Parathyroid adenoma (tissue), 2 donors: Measurements from ENCODE around the gene CPEB2.
A peak's percentile ranks its signal among the peaks of the same experiment; 100 is the strongest.

Experiments
- H2AFZ ChIP-seq: fragments of 300-600 bp; sonication (generic); one replicate; pipeline ENCODE4 v1.7.0; 2017; ENCODE audit warnings: antibody characterized with exemption, mild to moderate bottlenecking
- H3K27ac ChIP-seq: fragments of 300-600 bp; sonication (generic); one replicate; pipeline ENCODE4 v1.7.0; 2017
- H3K27me3 ChIP-seq: fragments of 300-600 bp; sonication (generic); one replicate; pipeline ENCODE4 v1.7.0; 2017; ENCODE audit warnings: low read length; ENCODE audit not compliant: control insufficient read depth, insufficient read depth
- H3K36me3 ChIP-seq: fragments of 300-600 bp; sonication (generic); one replicate; pipeline ENCODE4 v1.7.0; 2017; ENCODE audit warnings: low read length; ENCODE audit not compliant: control insufficient read depth, insufficient read depth
- H3K4me1 ChIP-seq: fragments of 300-600 bp; sonication (generic); one replicate; pipeline ENCODE4 v1.7.0; 2017; ENCODE audit warnings: control low read depth
- H3K4me2 ChIP-seq: fragments of 300-600 bp; sonication (generic); one replicate; pipeline ENCODE4 v1.7.0; 2017; ENCODE audit warnings: low read length
- H3K4me3 ChIP-seq: fragments of 300-600 bp; sonication (generic); one replicate; pipeline ENCODE4 v1.7.0; 2017; ENCODE audit warnings: low read depth, low read length
- H3K79me2 ChIP-seq: fragments of 300-600 bp; sonication (generic); one replicate; pipeline ENCODE4 v1.7.0; 2017; ENCODE audit warnings: control low read depth
- H3K9ac ChIP-seq: fragments of 300-600 bp; sonication (generic); one replicate; pipeline ENCODE4 v1.7.0; 2017; ENCODE audit warnings: mild to moderate bottlenecking
- H3K9me3 ChIP-seq: fragments of 300-600 bp; sonication (generic); one replicate; pipeline ENCODE4 v1.7.0; 2017; ENCODE audit warnings: low read length; ENCODE audit not compliant: control insufficient read depth
- TF ChIP-seq, protein P1 (sequence below): fragments of 300-600 bp; sonication (generic); IDR thresholded peaks from one replicate; pipeline ENCODE4 v1.7.0; 2017; ENCODE audit warnings: antibody characterized with exemption, mild to moderate bottlenecking
- donor health status: primary hyperparathyroidism.

The CPEB2 gene

DNA sequence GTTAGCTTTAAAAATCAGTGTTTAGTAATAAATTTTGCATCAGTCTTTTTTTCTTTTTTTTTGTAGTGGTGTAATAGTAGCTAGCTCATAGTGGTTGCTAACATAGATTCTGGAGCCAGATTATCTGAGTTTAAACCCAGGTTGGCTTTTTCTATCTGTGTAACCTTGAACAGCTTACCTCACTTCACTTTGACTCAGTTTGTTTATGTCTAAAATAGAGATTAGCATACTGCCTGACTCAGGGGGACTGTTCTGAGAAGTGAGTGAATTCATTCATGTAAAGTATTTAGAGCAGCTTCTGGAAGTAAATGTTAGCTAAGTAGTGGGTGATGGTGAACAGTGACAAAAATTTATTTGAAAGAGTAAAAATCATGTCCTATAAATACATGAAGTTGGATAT lies 32.9 kb downstream of the CPEB2 start:
- TF ChIP-seq, protein P1, sequence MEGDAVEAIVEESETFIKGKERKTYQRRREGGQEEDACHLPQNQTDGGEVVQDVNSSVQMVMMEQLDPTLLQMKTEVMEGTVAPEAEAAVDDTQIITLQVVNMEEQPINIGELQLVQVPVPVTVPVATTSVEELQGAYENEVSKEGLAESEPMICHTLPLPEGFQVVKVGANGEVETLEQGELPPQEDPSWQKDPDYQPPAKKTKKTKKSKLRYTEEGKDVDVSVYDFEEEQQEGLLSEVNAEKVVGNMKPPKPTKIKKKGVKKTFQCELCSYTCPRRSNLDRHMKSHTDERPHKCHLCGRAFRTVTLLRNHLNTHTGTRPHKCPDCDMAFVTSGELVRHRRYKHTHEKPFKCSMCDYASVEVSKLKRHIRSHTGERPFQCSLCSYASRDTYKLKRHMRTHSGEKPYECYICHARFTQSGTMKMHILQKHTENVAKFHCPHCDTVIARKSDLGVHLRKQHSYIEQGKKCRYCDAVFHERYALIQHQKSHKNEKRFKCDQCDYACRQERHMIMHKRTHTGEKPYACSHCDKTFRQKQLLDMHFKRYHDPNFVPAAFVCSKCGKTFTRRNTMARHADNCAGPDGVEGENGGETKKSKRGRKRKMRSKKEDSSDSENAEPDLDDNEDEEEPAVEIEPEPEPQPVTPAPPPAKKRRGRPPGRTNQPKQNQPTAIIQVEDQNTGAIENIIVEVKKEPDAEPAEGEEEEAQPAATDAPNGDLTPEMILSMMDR, result no peak
- H2AFZ ChIP-seq, result no peak overlapping the region
- no peak overlapping the region for H3K4me3 ChIP-seq
- no peaks in the 10 kb centered on the region for H3K9me3 ChIP-seq
- H3K9ac ChIP-seq, result no peak overlapping the region
- peaks cover 3% of the 10 kb centered on the region for H3K4me1 ChIP-seq
- no peaks in the 10 kb centered on the region for H3K36me3 ChIP-seq
- H3K79me2 ChIP-seq, result peaks cover 3% of the 10 kb centered on the region
- H3K27ac ChIP-seq, result no peak overlapping the region
- H3K27me3 ChIP-seq, result no peaks in the 10 kb centered on the region
- H3K4me2 ChIP-seq, result no peak overlapping the region

DNA sequence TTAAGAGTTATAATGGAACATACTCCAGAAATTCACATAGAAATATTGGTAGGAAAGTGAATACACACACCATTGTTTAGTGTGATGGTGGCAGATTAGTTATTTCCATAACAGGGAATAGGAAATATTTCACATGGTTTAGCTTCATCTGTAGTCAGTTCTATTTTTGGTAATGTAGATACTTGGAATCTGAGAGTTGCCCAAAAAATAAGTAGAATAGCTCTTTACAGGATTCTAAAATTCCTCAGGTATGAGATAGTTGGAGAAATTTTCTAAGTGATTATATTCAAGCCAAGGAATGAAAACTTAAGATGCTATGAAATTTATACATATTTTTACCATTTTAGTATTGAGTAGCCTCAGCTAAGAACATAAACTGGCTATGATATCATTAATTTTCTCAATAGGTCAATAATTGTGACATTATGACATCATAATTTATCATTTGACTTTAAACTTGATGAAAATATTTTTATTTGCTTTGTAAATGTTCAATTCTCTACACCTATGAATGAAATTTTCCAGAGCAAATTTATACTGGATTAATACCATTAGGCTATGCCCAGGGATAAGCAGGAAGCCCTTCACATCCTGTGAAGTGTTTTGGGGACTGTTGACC lies 35.8 kb downstream of the CPEB2 start:
- H3K4me2 ChIP-seq, result no peak overlapping the region
- H3K27ac ChIP-seq, result no peak overlapping the region
- no peaks in the 10 kb centered on the region for H3K79me2 ChIP-seq
- H3K36me3 ChIP-seq, result no peaks in the 10 kb centered on the region
- no peak overlapping the region for H2AFZ ChIP-seq
- H3K9me3 ChIP-seq, result no peaks in the 10 kb centered on the region
- no peaks in the 10 kb centered on the region for H3K27me3 ChIP-seq
- H3K4me1 ChIP-seq, result peaks cover 6% of the 10 kb centered on the region
- H3K4me3 ChIP-seq, result no peak overlapping the region
- TF ChIP-seq, protein P1, result no peak
- H3K9ac ChIP-seq, result no peak overlapping the region

DNA sequence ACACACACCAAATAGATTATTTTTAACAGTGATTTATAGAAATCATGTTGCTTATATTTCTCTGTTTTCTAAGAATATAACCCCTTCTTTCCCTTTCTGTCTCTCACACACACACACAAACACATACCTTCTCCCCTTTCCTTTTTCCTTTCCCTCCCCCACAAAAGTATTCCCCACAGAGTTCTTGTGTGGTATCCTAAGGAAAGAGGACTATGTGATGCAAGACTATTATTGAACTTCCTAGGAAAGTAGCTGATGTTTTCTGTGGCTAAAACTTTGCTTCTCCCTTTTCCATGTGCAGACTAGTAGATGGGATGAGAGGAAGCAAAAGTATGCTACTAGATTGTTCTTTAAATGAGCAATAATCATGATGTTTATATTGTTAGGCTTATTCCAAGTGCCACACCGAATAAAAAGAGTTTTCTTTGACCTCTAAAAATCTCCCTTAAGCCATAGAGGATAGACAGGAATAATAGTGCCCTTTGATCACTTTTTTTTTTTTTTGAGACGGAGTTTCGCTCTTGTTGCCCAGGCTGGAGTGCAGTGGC lies 38.7 kb downstream of the CPEB2 start:
- Histone ChIP-seq H3K79me2 (no peaks in the 10 kb centered on the region), H3K4me1 (peaks cover 3% of the 10 kb centered on the region), H3K4me2 (no peak overlapping the region), H3K27ac (no peak overlapping the region), H3K9ac (no peak overlapping the region), H3K4me3 (no peak overlapping the region), H2AFZ (no peak overlapping the region), H3K36me3 (no peaks in the 10 kb centered on the region), H3K27me3 (no peaks in the 10 kb centered on the region), H3K9me3 (no peaks in the 10 kb centered on the region)
- TF ChIP-seq, protein P1, result no peak

DNA sequence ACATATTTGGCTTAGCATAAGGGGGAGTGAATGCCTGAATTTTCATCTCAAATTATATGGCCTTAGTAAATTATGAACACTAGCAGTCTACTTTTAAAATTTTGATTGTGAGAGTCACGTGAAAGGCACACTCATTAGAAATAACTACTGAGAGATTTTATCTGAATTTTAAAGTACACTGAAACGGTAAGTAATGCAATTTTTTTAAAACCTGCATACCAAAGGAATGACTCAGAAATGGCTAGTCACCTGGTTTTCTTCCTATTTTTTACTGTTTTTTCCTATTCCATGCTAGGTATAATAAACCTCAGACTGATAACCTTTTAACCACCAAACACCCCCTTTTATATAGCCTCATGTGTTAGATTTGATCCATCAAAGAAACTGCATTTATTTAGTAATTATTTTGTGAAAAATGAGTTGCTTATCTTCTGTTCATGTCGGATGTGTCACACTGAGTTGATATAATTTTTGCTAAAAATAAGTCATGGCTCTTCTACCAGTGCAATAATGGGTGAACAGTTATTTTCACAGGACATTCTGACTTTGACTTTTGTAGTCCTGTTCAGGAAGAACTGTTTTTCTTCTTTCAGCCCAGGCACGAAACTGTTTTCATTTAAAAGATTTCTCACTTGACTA lies 40.4 kb downstream of the CPEB2 start:
- no peak overlapping the region for H3K9ac ChIP-seq
- no peaks in the 10 kb centered on the region for H3K27me3 ChIP-seq
- peak overlapping the region; percentile 34 for H3K4me2 ChIP-seq
- peaks cover 3% of the 10 kb centered on the region for H3K4me1 ChIP-seq
- no peaks in the 10 kb centered on the region for H3K36me3 ChIP-seq
- no peaks in the 10 kb centered on the region for H3K79me2 ChIP-seq
- H2AFZ ChIP-seq, result no peak overlapping the region
- no peaks in the 10 kb centered on the region for H3K9me3 ChIP-seq
- H3K4me3 ChIP-seq, result peak overlapping the region; percentile 11
- TF ChIP-seq, protein P1, result no peak
- peak overlapping the region; percentile 29 for H3K27ac ChIP-seq

DNA sequence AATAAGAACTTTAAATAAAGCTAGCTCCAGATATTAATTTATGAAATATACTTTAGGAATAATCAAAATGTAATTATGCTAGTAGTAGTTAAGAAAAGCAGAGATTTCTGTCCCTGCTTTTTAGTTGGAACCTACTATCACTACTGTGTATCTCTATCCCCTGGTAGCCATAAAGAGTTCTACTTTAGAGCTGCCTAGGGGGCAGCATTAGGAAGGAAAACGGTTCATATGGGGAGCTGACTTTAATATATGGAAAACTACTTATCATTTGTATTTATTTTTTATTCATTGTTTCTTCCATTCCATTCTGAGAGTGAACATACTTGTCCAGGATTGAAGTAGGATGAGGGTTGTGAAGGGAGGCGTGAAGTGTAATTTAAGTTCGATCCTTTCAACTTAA lies 40.9 kb downstream of the CPEB2 start:
- TF ChIP-seq, protein P1, result no peak

More for the DNA sequence above, 40.9 kb downstream of the CPEB2 start:
- no peaks in the 10 kb centered on the region for H3K36me3 ChIP-seq
- H3K79me2 ChIP-seq, result no peaks in the 10 kb centered on the region
- H3K9ac ChIP-seq, result no peak overlapping the region
- H3K4me3 ChIP-seq, result no peak overlapping the region
- no peak overlapping the region for H3K4me2 ChIP-seq
- no peaks in the 10 kb centered on the region for H3K27me3 ChIP-seq
- no peak overlapping the region for H2AFZ ChIP-seq
- peak overlapping the region; percentile 29 for H3K27ac ChIP-seq
- H3K9me3 ChIP-seq, result no peaks in the 10 kb centered on the region
- H3K4me1 ChIP-seq, result peaks cover 3% of the 10 kb centered on the region
